CD4-positive, alpha-beta T cell treated with Interleukin-6 at 100 ng/mL for 8 hours (primary cell): ENCODE measurements around the gene FGD4.
"Not testable (repeated sequence)": the region's sequence is repeated elsewhere in the genome, so short reads cannot be mapped to it uniquely, and the experiment has no call there.

Experiments
- DNase-seq: peaks from one replicate; pipeline ENCODE4 v3.0.0-alpha.2; 2020; ENCODE audit warnings: mixed read lengths, low spot score

FGD4 gene

GRCh38 chr12:32522331-32523221, 123.2 kb downstream of the FGD4 start:
- DNase-seq = no peak

- not testable (repeated sequence) for DNase-seq
Measured at GRCh38 chr12:32525802-32526201, 126.4 kb downstream of the FGD4 start.

GRCh38 chr12:32526343-32526742, 127.0 kb downstream of the FGD4 start:
- DNase-seq = not testable (repeated sequence)

GRCh38 chr12:32532422-32532821, 133.1 kb downstream of the FGD4 start:
- DNase-seq = no peak

- DNase-seq = no peak
Measured at GRCh38 chr12:32532951-32533350, 133.6 kb downstream of the FGD4 start.

- not testable (repeated sequence) for DNase-seq
Measured at GRCh38 chr12:32533506-32533905, 134.1 kb downstream of the FGD4 start.

- DNase-seq = no peak
Measured at GRCh38 chr12:32533971-32534590, 134.7 kb downstream of the FGD4 start.

- no peak for DNase-seq
Measured at GRCh38 chr12:32534698-32535097, 135.3 kb downstream of the FGD4 start.

GRCh38 chr12:32535288-32535999, 136.1 kb downstream of the FGD4 start:
- no peak for DNase-seq

GRCh38 chr12:32536000-32536345, 136.6 kb downstream of the FGD4 start:
- DNase-seq = no peak

GRCh38 chr12:32541754-32542374, 142.5 kb downstream of the FGD4 start:
- DNase-seq = no peak

- DNase-seq = no peak
Measured at GRCh38 chr12:32542428-32543229, 143.3 kb downstream of the FGD4 start.

- no peak for DNase-seq
Measured at GRCh38 chr12:32544893-32545292, 145.5 kb downstream of the FGD4 start.

- DNase-seq = no peak
Measured at GRCh38 chr12:32545413-32545980, 146.1 kb downstream of the FGD4 start.

- DNase-seq = no peak
Measured at GRCh38 chr12:32546272-32546671, 146.9 kb downstream of the FGD4 start.

GRCh38 chr12:32548691-32549281, 149.4 kb downstream of the FGD4 start:
- no peak for DNase-seq

- DNase-seq = no peak
Measured at GRCh38 chr12:32549675-32550079, 150.3 kb downstream of the FGD4 start.

GRCh38 chr12:32551058-32551457, 151.7 kb downstream of the FGD4 start:
- no peak for DNase-seq

- no peak for DNase-seq
Measured at GRCh38 chr12:32558903-32559302, 159.5 kb downstream of the FGD4 start.

GRCh38 chr12:32559434-32559833, 160.1 kb downstream of the FGD4 start:
- DNase-seq = no peak

GRCh38 chr12:32560520-32560919, 161.2 kb downstream of the FGD4 start:
- no peak for DNase-seq
